HepG2 (cell line): ENCODE data around the gene FOSB. TPM values are rescaled to one million over a fixed set of nuclear protein-coding genes. Genes with fewer than 3 reads are reported as not detected.

Experiments used
- AFF4 ChIP-seq: sonication (generic); formaldehyde crosslinking; IDR thresholded peaks from 2 replicates; pipeline ENCODE4 v1.4.0; 2020; ENCODE audit warnings: missing genetic modification reagents
- AGO2 ChIP-seq: fragments of 200-400 bp; formaldehyde crosslinking; optimal IDR thresholded peaks from 2 replicates; pipeline ENCODE3; 2017; ENCODE audit warnings: mild to moderate bottlenecking, low read depth, low read length, moderate library complexity
- BRD4 ChIP-seq: sonication (generic); formaldehyde crosslinking; IDR thresholded peaks from 2 replicates; pipeline ENCODE4 v1.4.0; 2020; ENCODE audit warnings: missing genetic modification reagents
- CENPX ChIP-seq: sonication (generic); formaldehyde crosslinking; IDR thresholded peaks from 2 replicates; pipeline ENCODE4 v1.9.0; 2021; ENCODE audit warnings: mild to moderate bottlenecking, missing genetic modification reagents, moderate library complexity
- CTCF ChIP-seq: sonication (generic); formaldehyde crosslinking; IDR thresholded peaks from 2 replicates; pipeline ENCODE4 v1.5.0; 2020; ENCODE audit warnings: mild to moderate bottlenecking, missing genetic modification reagents, moderate library complexity
- MAFK ChIP-seq, 2 experiments: IDR thresholded peaks in 1 of 2; conservative IDR thresholded peaks in 1 of 2; 2 replicates each; pipeline ENCODE4 v1.6.1; 2011; ENCODE audit warnings: improper control_type of control experiment in 2 of 2, low read length in 2 of 2
- RERE ChIP-seq: IDR thresholded peaks from 2 replicates; pipeline ENCODE4 v1.6.1; 2016; ENCODE audit warnings: low read depth, missing genetic modification reagents, missing compliant biosample characterization
- ZBTB2 ChIP-seq: sonication (generic); formaldehyde crosslinking; IDR thresholded peaks from 2 replicates; pipeline ENCODE4 v1.8.0; 2022; ENCODE audit warnings: low read depth, missing genetic modification reagents
- ZNF280D ChIP-seq: sonication (generic); formaldehyde crosslinking; IDR thresholded peaks from 2 replicates; pipeline ENCODE4 v1.5.1; 2020; ENCODE audit warnings: mild to moderate bottlenecking, missing genetic modification reagents
- ZNF460 ChIP-seq: sonication (generic); formaldehyde crosslinking; IDR thresholded peaks from 2 replicates; pipeline ENCODE4 v1.5.1; 2020; ENCODE audit warnings: missing genetic modification reagents, mild to moderate bottlenecking, borderline replicate concordance
- ZZZ3 ChIP-seq: sonication (generic); formaldehyde crosslinking; IDR thresholded peaks from 2 replicates; pipeline ENCODE4 v1.4.0; 2020; ENCODE audit warnings: missing genetic modification reagents, mild to moderate bottlenecking, borderline replicate concordance
- polyA plus RNA-seq, 8 experiments: library from polyadenylated mRNA; depleted of rRNA in 3 of 8; stranded (reverse) in 7 of 8; unstranded in 1 of 8; fragments of >200 nt; fragmentation: Illumina TruSeq in 4 of 8; extraction: Trizol in 4 of 8; gene quantifications; 2 replicates each; pipeline versions ENCODE4 v1.2.1 to v1.2.3, GENCODE V29; 2011 to 2016; ENCODE audit warnings: low read depth in 4 of 8, missing spikeins in 1 of 8, mixed read lengths in 1 of 8; ENCODE audit not compliant: insufficient read depth in 1 of 8
- total RNA-seq, 5 experiments: library from RNA; depleted of rRNA; stranded (reverse); fragments of >200 nt; fragmentation: Illumina TruSeq; extraction: Trizol; gene quantifications; 2 replicates each; pipeline ENCODE4 v1.2.3, GENCODE V29; 2016; ENCODE audit warnings: low read depth in 1 of 5

The FOSB gene
- total and polyA plus RNA-seq, 2 of the 13 experiments (the other 11 are each of a cell fraction or from before 2014, with no cell fraction given), result 2.8 to 6.0 TPM

- TF ChIP-seq AFF4, result no peak
- TF ChIP-seq MAFK (conservative IDR thresholded peaks at IDR 0.05 in 1 of 2, IDR thresholded peaks at IDR 0.05 in 1 of 2; ENCODE audit: low read length in 2 of 2), result no peak
- TF ChIP-seq CENPX (CRISPR knock-in tag), result no peak
- peak; percentile 47 for TF ChIP-seq AGO2
- no peak for TF ChIP-seq ZBTB2
- TF ChIP-seq ZZZ3 (CRISPR knock-in tag), result no peak
- no peak for TF ChIP-seq BRD4 (CRISPR knock-in tag)
- TF ChIP-seq CTCF (CRISPR knock-in tag), result peak; percentile 90
- TF ChIP-seq ZNF460 (CRISPR knock-in tag), result no peak
- TF ChIP-seq ZNF280D (CRISPR knock-in tag), result no peak
- TF ChIP-seq RERE, result no peak
Measured at GRCh38 chr19:45506246-45506988, 38.6 kb downstream of the FOSB start (continued).
